Dedifferentiated amniotic fluid mesenchymal stem cell (primary cell): ENCODE data around the gene MTCH2.
A peak's percentile ranks its signal among the peaks of the same experiment; 100 is the strongest.
"Not testable (repeated sequence)": the region's sequence is repeated elsewhere in the genome, so short reads cannot be mapped to it uniquely, and the experiment has no call there.

Experiments
- DNase-seq: peaks from one replicate; pipeline ENCODE4 v3.0.0-alpha.2; 2016; ENCODE audit errors: extremely low spot score

Gene MTCH2

GRCh38 chr11:47642099-47642855 lies at the start of gene MTCH2:
TSS of gene MTCH2 (minus strand) at chr11:47642559. CDS start at chr11:47642465, 94 bp downstream.
- DNase-seq = peak; percentile 97

- no peak for DNase-seq
Observed at GRCh38 chr11:47691979-47692378, 49.6 kb upstream of the MTCH2 start.

GRCh38 chr11:47689480-47689879 lies 47.1 kb upstream of the MTCH2 start:
- no peak for DNase-seq

GRCh38 chr11:47688991-47689390 lies 46.6 kb upstream of the MTCH2 start:
- no peak for DNase-seq

GRCh38 chr11:47688111-47688510 lies 45.8 kb upstream of the MTCH2 start:
- no peak for DNase-seq

GRCh38 chr11:47686704-47687103 lies 44.3 kb upstream of the MTCH2 start:
- DNase-seq = not testable (repeated sequence)

GRCh38 chr11:47686151-47686550 lies 43.8 kb upstream of the MTCH2 start:
- DNase-seq = no peak

GRCh38 chr11:47675851-47676250 lies 33.5 kb upstream of the MTCH2 start:
- DNase-seq = no peak

- DNase-seq = no peak
Observed at GRCh38 chr11:47672283-47672730, 29.9 kb upstream of the MTCH2 start.

- DNase-seq = no peak
Observed at GRCh38 chr11:47669856-47670255, 27.5 kb upstream of the MTCH2 start.

- DNase-seq = no peak
Observed at GRCh38 chr11:47668665-47669064, 26.3 kb upstream of the MTCH2 start.

- DNase-seq = no peak
Observed at GRCh38 chr11:47667555-47667954, 25.2 kb upstream of the MTCH2 start.

GRCh38 chr11:47667135-47667534 lies 24.8 kb upstream of the MTCH2 start:
- DNase-seq = no peak

GRCh38 chr11:47664936-47665335 lies 22.6 kb upstream of the MTCH2 start:
- DNase-seq = not testable (repeated sequence)

- DNase-seq = no peak
Observed at GRCh38 chr11:47661245-47661644, 18.9 kb upstream of the MTCH2 start.

- no peak for DNase-seq
Observed at GRCh38 chr11:47659276-47659675, 16.9 kb upstream of the MTCH2 start.

- no peak for DNase-seq
Observed at GRCh38 chr11:47656260-47656885, 14.0 kb upstream of the MTCH2 start.

GRCh38 chr11:47651818-47652469 lies 9.6 kb upstream of the MTCH2 start:
- DNase-seq = no peak

- no peak for DNase-seq
Observed at GRCh38 chr11:47649276-47649675, 6.9 kb upstream of the MTCH2 start.

- DNase-seq = no peak
Observed at GRCh38 chr11:47646019-47646418, 3.7 kb upstream of the MTCH2 start.

GRCh38 chr11:47645500-47645899 lies 3.1 kb upstream of the MTCH2 start:
- DNase-seq = no peak

GRCh38 chr11:47641600-47642098 lies 710 bp downstream of the MTCH2 start:
- DNase-seq = no peak

- DNase-seq = not testable (repeated sequence)
Observed at GRCh38 chr11:47640506-47640905, 1.9 kb downstream of the MTCH2 start.
